ENCODE measurements around the gene PTP4A1.

PTP4A1 gene

DNA sequence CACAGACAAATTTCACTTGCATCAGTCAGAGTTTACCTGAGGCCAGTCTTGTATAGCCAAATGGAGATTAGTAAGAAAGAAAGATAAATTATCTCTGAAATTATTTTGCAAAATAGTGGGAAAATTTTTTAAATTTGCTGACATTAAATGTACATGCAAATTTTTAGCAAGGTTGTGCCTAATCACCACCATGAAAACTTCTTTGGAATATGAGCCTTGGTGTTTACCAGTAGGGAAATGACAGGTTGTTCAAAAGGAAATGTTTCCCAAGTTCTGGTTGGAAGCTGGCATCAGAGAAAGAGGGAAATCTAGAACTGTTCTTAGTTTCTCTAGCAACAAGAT lies 34.4 kb upstream of the PTP4A1 start:
- no peak for TF ChIP-seq CTCF (IDR thresholded peaks at IDR 0.05; ENCODE audit: borderline replicate concordance, control extremely low read depth, extremely low read depth, insufficient read depth, missing control alignments)
- no peak for DNase-seq (ENCODE audit: low spot score)
- in situ Hi-C loops (cut with MboI; ENCODE audit: low sequenced_read_pairs, unreplicated experiment): no loop called here

GRCh38 chr6:63538550-63538949 lies 33.7 kb upstream of the PTP4A1 start:
- in situ Hi-C loops (cut with MboI; ENCODE audit: low sequenced_read_pairs, unreplicated experiment): no loop called here
- DNase-seq (ENCODE audit: low spot score): no peak
- TF ChIP-seq CTCF (IDR thresholded peaks at IDR 0.05; ENCODE audit: borderline replicate concordance, control extremely low read depth, extremely low read depth, insufficient read depth, missing control alignments): no peak

DNA sequence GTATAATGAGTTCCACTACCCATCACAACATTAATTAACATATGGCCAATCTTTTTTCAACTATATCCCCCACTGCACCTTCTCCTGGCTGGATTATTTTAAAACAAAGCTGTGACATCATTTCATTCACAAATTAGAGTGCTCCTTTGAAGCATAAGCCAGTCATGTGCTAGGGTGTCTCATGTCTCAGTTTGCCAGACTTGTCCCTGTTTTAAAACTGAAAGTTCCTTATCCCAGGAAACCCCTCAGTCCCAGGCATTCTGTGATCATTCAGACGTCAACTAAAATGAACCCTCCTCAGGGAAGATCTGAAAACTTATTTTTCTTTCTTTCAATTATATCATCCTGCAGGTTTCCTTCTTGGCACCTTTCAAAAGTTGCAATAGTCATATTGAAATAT lies 29.3 kb upstream of the PTP4A1 start:
- no peak for TF ChIP-seq CTCF (IDR thresholded peaks at IDR 0.05; ENCODE audit: borderline replicate concordance, control extremely low read depth, extremely low read depth, insufficient read depth, missing control alignments)
- in situ Hi-C loops (cut with MboI; ENCODE audit: low sequenced_read_pairs, unreplicated experiment): no loop called here
- DNase-seq (ENCODE audit: low spot score): no peak

DNA sequence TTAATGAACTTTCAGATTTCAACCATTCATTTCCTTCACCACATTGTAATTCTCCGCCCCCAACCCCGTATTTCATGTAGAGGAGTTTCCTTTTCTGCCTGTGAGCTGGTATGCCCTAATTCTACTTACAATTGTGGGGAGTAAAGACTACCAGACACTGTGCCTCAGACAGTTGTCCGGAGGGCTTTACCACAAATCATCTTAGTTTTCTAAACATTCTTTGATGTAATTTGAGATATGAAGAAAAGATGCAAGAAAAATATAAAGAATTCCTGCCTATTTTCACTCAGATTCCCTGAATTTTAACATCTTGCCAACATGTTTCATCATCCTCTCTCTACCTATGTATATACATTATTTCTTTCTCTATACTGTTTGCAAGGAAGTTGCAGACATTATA lies 28.3 kb upstream of the PTP4A1 start:
- in situ Hi-C loops (cut with MboI; ENCODE audit: low sequenced_read_pairs, unreplicated experiment): no loop called here
- TF ChIP-seq CTCF (IDR thresholded peaks at IDR 0.05; ENCODE audit: borderline replicate concordance, control extremely low read depth, extremely low read depth, insufficient read depth, missing control alignments): no peak
- DNase-seq (ENCODE audit: low spot score): no peak

DNA sequence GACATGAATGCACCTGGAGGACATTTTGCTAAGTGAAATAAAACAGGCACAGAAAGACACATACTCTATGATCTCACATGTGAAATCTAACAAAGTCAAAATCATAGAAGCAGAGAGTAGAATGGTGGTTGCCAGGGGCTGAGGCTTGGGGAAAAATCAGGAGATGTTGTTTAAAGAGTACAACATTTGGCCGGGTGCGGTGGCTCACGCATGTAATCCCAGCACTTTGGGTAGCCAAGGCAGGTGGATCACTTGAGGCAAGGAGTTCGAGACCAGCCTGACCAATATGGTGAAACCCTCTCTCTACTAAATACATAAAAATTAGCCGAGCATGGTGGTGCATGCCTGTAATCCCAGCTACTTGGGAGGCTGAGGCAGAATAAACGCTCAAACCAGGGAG lies 26.0 kb upstream of the PTP4A1 start:
- TF ChIP-seq CTCF (IDR thresholded peaks at IDR 0.05; ENCODE audit: borderline replicate concordance, control extremely low read depth, extremely low read depth, insufficient read depth, missing control alignments): no peak
- no peak for DNase-seq (ENCODE audit: low spot score)
- in situ Hi-C loops (cut with MboI; ENCODE audit: low sequenced_read_pairs, unreplicated experiment): no loop called here

DNA sequence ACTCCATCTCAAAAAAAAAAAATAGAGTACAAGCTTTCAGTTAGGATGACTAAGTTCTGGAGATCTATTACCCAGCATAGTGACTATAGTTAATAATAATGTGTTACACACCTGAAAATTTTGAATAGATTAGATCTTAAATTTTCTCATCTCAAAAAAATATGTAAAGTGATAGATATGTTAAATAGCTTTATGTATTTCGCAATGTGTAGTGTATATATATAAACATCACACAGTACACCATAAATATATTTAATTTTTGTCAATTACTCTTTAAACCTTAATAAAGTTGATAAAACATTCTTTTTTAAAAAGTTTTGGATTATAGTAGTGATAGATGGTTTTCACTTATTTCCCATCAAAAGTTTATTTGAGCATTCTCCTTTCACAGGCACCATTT lies 25.6 kb upstream of the PTP4A1 start:
- in situ Hi-C loops (cut with MboI; ENCODE audit: low sequenced_read_pairs, unreplicated experiment): no loop called here
- TF ChIP-seq CTCF (IDR thresholded peaks at IDR 0.05; ENCODE audit: borderline replicate concordance, control extremely low read depth, extremely low read depth, insufficient read depth, missing control alignments): no peak
- no peak for DNase-seq (ENCODE audit: low spot score)

- no peak for TF ChIP-seq CTCF (IDR thresholded peaks at IDR 0.05; ENCODE audit: borderline replicate concordance, control extremely low read depth, extremely low read depth, insufficient read depth, missing control alignments)
- no peak for DNase-seq (ENCODE audit: low spot score)
- in situ Hi-C loops (cut with MboI; ENCODE audit: low sequenced_read_pairs, unreplicated experiment): no loop called here
These were observed 23.2 kb upstream of the PTP4A1 start for GRCh38 chr6:63549076-63549475.

Measured in GM13976 (cell line).